OCI-LY1 (cell line): ENCODE measurements around the gene KRT80.

Experiments
- EZH2 ChIP-seq: fragments of 200-600 bp; sonication (generic), shearing (Covaris generic); IDR thresholded peaks from 2 replicates; pipeline ENCODE4 v1.8.0; 2017; ENCODE audit warnings: borderline replicate concordance, mixed run types, mild to moderate bottlenecking, antibody characterized with exemption, low read length, moderate library complexity, mixed read lengths
- TF ChIP-seq, protein P1 (sequence below): fragments of 200-600 bp; sonication (generic), shearing (Covaris generic); IDR thresholded peaks from 2 replicates; pipeline ENCODE4 v1.5.1; 2017; ENCODE audit warnings: mild to moderate bottlenecking, antibody characterized with exemption, low read length, moderate library complexity, mixed read lengths

GRCh38 chr12:52120951-52121823, 70.6 kb downstream of the KRT80 start:
- TF ChIP-seq, protein P1, sequence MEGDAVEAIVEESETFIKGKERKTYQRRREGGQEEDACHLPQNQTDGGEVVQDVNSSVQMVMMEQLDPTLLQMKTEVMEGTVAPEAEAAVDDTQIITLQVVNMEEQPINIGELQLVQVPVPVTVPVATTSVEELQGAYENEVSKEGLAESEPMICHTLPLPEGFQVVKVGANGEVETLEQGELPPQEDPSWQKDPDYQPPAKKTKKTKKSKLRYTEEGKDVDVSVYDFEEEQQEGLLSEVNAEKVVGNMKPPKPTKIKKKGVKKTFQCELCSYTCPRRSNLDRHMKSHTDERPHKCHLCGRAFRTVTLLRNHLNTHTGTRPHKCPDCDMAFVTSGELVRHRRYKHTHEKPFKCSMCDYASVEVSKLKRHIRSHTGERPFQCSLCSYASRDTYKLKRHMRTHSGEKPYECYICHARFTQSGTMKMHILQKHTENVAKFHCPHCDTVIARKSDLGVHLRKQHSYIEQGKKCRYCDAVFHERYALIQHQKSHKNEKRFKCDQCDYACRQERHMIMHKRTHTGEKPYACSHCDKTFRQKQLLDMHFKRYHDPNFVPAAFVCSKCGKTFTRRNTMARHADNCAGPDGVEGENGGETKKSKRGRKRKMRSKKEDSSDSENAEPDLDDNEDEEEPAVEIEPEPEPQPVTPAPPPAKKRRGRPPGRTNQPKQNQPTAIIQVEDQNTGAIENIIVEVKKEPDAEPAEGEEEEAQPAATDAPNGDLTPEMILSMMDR = no peak
- no peak for TF ChIP-seq EZH2
